ENCODE measurements around the gene LAP3.

LAP3 gene

DNA sequence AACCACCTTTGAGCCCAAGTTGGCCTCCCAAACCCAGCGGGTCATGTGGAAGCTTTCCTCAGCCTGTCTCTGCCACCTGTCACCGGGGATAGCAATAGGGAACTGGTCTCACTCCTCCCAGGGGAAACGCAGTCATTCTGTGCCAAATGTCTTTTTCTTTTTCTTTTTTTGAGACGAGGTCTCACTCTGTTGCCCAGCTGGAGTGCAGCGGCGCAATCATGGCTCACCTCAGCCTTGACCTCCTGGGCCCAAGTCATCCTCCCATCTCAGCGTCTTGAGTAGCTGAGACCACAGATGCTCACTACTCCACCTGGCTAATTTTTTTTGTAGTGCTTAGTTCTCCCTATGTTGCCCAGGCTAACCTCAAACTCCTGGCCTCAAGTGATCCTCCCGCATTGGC lies 77.7 kb downstream of the LAP3 start:
- DNase-seq = no peak
- in situ Hi-C loops (cut with MboI; ENCODE audit: low pct_unique_long_range_greater_than_20kb, low sequenced_read_pairs) = no loop called here

- in situ Hi-C loops (cut with MboI; ENCODE audit: low pct_unique_long_range_greater_than_20kb, low sequenced_read_pairs) = no loop called here
- no peak for DNase-seq
Measured at GRCh38 chr4:17657090-17657489, 80.1 kb downstream of the LAP3 start.
